Measurements from ENCODE around the gene MX1.

The MX1 gene

GRCh38 chr21:41460578-41461527, 34.8 kb downstream of the MX1 start:
- DNase-seq (ENCODE audit: low read depth in 2 of 2), result peak; percentile 36 to 39

- no peak for DNase-seq (ENCODE audit: low read depth in 2 of 2)
Measured at GRCh38 chr21:41465176-41465781, 39.2 kb downstream of the MX1 start.

- no peak for DNase-seq (ENCODE audit: low read depth in 2 of 2)
Measured at GRCh38 chr21:41466024-41466820, 40.2 kb downstream of the MX1 start.

- DNase-seq (ENCODE audit: low read depth in 2 of 2), result no peak
Measured at GRCh38 chr21:41470054-41470453, 44.0 kb downstream of the MX1 start.

GRCh38 chr21:41472753-41473548, 46.9 kb downstream of the MX1 start:
- DNase-seq (ENCODE audit: low read depth in 2 of 2), result no peak

- no peak for DNase-seq (ENCODE audit: low read depth in 2 of 2)
Measured at GRCh38 chr21:41475714-41476420, 49.8 kb downstream of the MX1 start.

- DNase-seq (ENCODE audit: low read depth in 2 of 2), result no peak
Measured at GRCh38 chr21:41477641-41478318, 51.7 kb downstream of the MX1 start.

- no peak for DNase-seq (ENCODE audit: low read depth in 2 of 2)
Measured at GRCh38 chr21:41478319-41479177, 52.5 kb downstream of the MX1 start.

GRCh38 chr21:41479686-41480085, 53.6 kb downstream of the MX1 start:
- DNase-seq (ENCODE audit: low read depth in 2 of 2), result no peak

- DNase-seq (ENCODE audit: low read depth in 2 of 2), result no peak
Measured at GRCh38 chr21:41480086-41480690, 54.1 kb downstream of the MX1 start.

GRCh38 chr21:41481191-41481590, 55.2 kb downstream of the MX1 start:
- no peak for DNase-seq (ENCODE audit: low read depth in 2 of 2)

GRCh38 chr21:41482301-41482700, 56.3 kb downstream of the MX1 start:
- DNase-seq (ENCODE audit: low read depth in 2 of 2), result no peak

- no peak for DNase-seq (ENCODE audit: low read depth in 2 of 2)
Measured at GRCh38 chr21:41482980-41483379, 56.9 kb downstream of the MX1 start.

GRCh38 chr21:41483415-41483814, 57.4 kb downstream of the MX1 start:
- DNase-seq (ENCODE audit: low read depth in 2 of 2), result no peak

GRCh38 chr21:41483973-41484372, 57.9 kb downstream of the MX1 start:
- no peak for DNase-seq (ENCODE audit: low read depth in 2 of 2)

GRCh38 chr21:41487082-41487481, 61.0 kb downstream of the MX1 start:
- no peak for DNase-seq (ENCODE audit: low read depth in 2 of 2)

GRCh38 chr21:41488080-41488479, 62.0 kb downstream of the MX1 start:
- no peak for DNase-seq (ENCODE audit: low read depth in 2 of 2)

GRCh38 chr21:41489329-41489728, 63.3 kb downstream of the MX1 start:
- no peak for DNase-seq (ENCODE audit: low read depth in 2 of 2)

GRCh38 chr21:41490330-41490729, 64.3 kb downstream of the MX1 start:
- no peak for DNase-seq (ENCODE audit: low read depth in 2 of 2)
